Endodermal cell (in vitro differentiated cells): ENCODE data around the gene PRR30. TPM values are rescaled to one million over a fixed set of nuclear protein-coding genes. Genes with fewer than 3 reads are reported as not detected.

Experiments
- DNase-seq: peaks from one replicate; pipeline ENCODE4 v3.0.0-alpha.2; 2017
- H3K27ac ChIP-seq: 2 replicates; pipeline ENCODE4 v1.5.1; 2013; ENCODE audit warnings: mild to moderate bottlenecking, low read depth, low read length, moderate library complexity
- H3K27me3 ChIP-seq: 2 replicates; pipeline ENCODE4 v1.6.1; 2013; ENCODE audit warnings: mild to moderate bottlenecking, low read length, moderate library complexity; ENCODE audit not compliant: insufficient read depth, control insufficient read depth, poor library complexity, severe bottlenecking
- H3K36me3 ChIP-seq: 2 replicates; pipeline ENCODE4 v1.7.0; 2013; ENCODE audit warnings: mild to moderate bottlenecking, low read length, moderate library complexity; ENCODE audit not compliant: control insufficient read depth, insufficient read depth
- H3K4me1 ChIP-seq: one replicate; pipeline ENCODE4 v1.7.0; 2013; ENCODE audit warnings: low read length; ENCODE audit not compliant: control insufficient read depth, insufficient read depth
- H3K4me3 ChIP-seq: 2 replicates; pipeline ENCODE4 v1.5.1; 2013; ENCODE audit warnings: mild to moderate bottlenecking, low read length, moderate library complexity
- H3K9ac ChIP-seq: 2 replicates; pipeline ENCODE4 v1.6.1; 2013; ENCODE audit warnings: mild to moderate bottlenecking, low read length, moderate library complexity; ENCODE audit not compliant: poor library complexity, severe bottlenecking; ENCODE audit errors: extremely low read depth
- H3K9me3 ChIP-seq: 2 replicates; pipeline ENCODE4 v1.6.1; 2013; ENCODE audit warnings: mild to moderate bottlenecking, low read length, moderate library complexity; ENCODE audit not compliant: control insufficient read depth
- H3K27ac Mint-ChIP-seq: 2 replicates; pipeline ENCODE4 v1.8.0; 2020; ENCODE audit warnings: mixed read lengths
- H3K27me3 Mint-ChIP-seq: 2 replicates; pipeline ENCODE4 v1.8.0; 2021; ENCODE audit warnings: mild to moderate bottlenecking, mixed read lengths; ENCODE audit not compliant: insufficient read depth
- H3K36me3 Mint-ChIP-seq: 2 replicates; pipeline ENCODE4 v1.8.0; 2020; ENCODE audit warnings: low read depth, mixed read lengths
- H3K4me1 Mint-ChIP-seq: 2 replicates; pipeline ENCODE4 v1.8.0; 2020; ENCODE audit warnings: mixed read lengths
- H3K4me3 Mint-ChIP-seq: 2 replicates; pipeline ENCODE4 v1.8.0; 2020; ENCODE audit warnings: mild to moderate bottlenecking, moderate library complexity, mixed read lengths
- H3K9me3 Mint-ChIP-seq: 2 replicates; pipeline ENCODE4 v1.8.0; 2020; ENCODE audit warnings: mild to moderate bottlenecking, mixed read lengths
- CTCF ChIP-seq: fragments of 200-600 bp; sonication (generic); conservative IDR thresholded peaks from 2 replicates; pipeline ENCODE4 v1.5.0; 2021; ENCODE audit warnings: antibody characterized with exemption, mild to moderate bottlenecking
- WGBS, 2 experiments: methylation state at CpG; one replicate each; pipeline versions ENCODE4 v1.1.5 to v1.1.7; 2013; ENCODE audit warnings: missing lambda C conversion rate in 2 of 2, mixed read lengths in 1 of 2; ENCODE audit not compliant: insufficient coverage in 1 of 2, insufficient read length in 1 of 2; 5-methylcytosine and 5-hydroxymethylcytosine counted together
- total RNA-seq, 2 donors: library from RNA; stranded (reverse); fragmentation: NEBNext Ultra II Directional in 1 of 2; extraction: Animal tissue kit (Norgen Biotek cat#: 25700) in 1 of 2; gene quantifications; 2 replicates in 1 of 2; 3 replicates in 1 of 2; pipeline ENCODE4 v1.2.1, GENCODE V29; 2021

PRR30 gene
- total RNA-seq, 2 donors from 2014 or later, result not detected

DNA sequence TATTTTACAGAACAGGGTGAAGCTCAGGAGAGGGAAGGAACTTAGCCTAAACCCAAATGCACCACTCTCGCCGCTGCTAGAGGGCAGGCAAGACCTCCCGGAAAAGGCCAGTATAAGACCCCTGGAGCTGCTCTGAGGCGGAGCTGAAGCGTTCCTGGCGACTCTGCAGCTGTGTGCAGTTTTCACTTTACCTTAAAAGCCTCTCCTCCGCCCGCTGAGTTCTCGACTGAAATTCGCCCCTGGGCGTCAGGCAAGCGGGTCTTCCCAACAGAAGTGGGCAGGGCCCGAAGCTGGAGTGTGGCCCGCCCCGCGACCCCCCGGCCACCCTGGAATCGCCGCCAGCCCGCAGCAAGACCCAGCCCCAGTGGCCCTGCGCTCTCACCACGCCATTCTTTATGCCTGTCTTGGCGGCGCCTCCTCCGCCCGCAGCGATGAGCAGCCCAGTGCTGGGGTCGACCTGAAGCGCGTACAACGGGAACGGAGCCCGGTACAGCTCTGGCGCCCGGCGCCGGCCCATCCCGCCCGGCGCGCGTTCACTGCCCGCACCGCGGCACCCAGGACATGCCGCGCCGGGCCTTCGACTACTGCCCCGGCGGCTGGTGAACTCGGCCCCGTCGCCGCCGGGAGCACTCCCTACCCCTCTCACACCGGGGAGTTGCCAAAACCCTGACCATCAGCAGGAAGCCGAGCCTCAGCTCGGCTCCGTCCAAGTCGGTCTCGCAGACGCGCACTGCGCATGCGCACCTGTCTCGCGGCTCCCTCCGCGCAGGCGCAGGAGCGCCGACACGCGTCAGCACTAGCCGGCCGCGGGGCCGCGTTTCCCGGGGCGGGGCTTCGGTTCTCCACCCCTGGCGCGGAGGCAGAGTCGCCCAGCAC, 5.1 kb downstream of the PRR30 start, which contains the start of gene PREB:
TSS of gene PREB (minus strand) at position 732 of the 876 bp plus-strand sequence. CDS start at position 517, 215 bp downstream.
- H3K9ac ChIP-seq, result peak within 1 kb of the TSS; percentile 80
- peak within 1 kb of the TSS; percentile 84 for H3K4me3 Mint-ChIP-seq
- no peaks in the 10 kb centered on the region for H3K4me1 ChIP-seq
- H3K27ac ChIP-seq, result peak within 1 kb of the TSS; percentile 49
- H3K27ac Mint-ChIP-seq, result peak within 1 kb of the TSS; percentile 92
- DNase-seq, result peak; percentile 99
- peak within 1 kb of the TSS; percentile 90 for H3K4me3 ChIP-seq
- H3K36me3 ChIP-seq, result peaks cover 30% of the 10 kb centered on the region
- no peaks in the 10 kb centered on the region for H3K9me3 Mint-ChIP-seq
- peaks cover 27% of the 10 kb centered on the region for H3K36me3 Mint-ChIP-seq
- 0% methylated on average over 39 to 86 of the region's 86 CpGs for WGBS, 2 experiments
- TF ChIP-seq CTCF, result peak; percentile 75
- H3K4me1 Mint-ChIP-seq, result peaks cover 10% of the 10 kb centered on the region
- H3K27me3 ChIP-seq, result no peaks in the 10 kb centered on the region
- peaks cover 9% of the 10 kb centered on the region for H3K27me3 Mint-ChIP-seq
- no peaks in the 10 kb centered on the region for H3K9me3 ChIP-seq

DNA sequence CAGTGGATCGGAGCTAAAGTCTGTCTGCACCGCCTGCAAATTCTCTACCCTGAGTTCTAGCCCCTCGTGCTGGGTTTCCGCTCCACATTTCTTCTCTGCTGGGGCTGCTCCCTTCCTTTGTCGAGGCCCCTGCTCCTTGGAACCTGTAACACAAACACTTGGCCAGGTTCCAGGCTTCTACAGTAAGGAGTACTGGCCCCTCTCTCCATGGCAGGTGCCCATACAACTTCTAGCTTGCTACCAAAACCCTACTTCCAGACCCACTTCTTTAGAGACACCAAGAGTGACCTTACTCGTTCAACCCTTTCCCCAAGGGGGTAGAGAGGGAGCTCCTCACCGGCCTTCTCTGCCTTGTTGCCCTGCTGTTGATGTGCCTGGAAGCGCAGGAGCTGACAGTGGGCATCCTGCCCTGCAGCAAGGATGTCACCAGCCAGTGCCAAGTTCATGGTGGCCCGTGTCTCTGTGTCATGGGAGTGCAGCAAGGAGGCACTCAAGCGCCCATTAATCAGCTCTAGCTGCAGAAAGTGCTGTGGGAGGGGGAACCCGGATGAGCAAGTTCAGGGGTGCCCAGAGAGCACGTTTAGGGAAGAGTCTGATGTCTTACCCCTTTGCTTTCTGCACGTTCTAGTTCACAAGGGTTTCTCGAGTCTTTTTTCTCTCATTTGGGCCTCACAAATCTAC, 5.9 kb downstream of the PRR30 start:
- no peak for TF ChIP-seq CTCF
- Histone ChIP-seq H3K9ac (peak overlapping the region; percentile 80), H3K4me1 (no peaks in the 10 kb centered on the region), H3K27me3 (no peaks in the 10 kb centered on the region), H3K4me3 (peak overlapping the region; percentile 90), H3K36me3 (peaks cover 30% of the 10 kb centered on the region), H3K9me3 (no peaks in the 10 kb centered on the region), H3K27ac (no peak overlapping the region)
- H3K4me3 Mint-ChIP-seq, result peak overlapping the region; percentile 84
- no peaks in the 10 kb centered on the region for H3K9me3 Mint-ChIP-seq
- H3K27ac Mint-ChIP-seq, result peak overlapping the region; percentile 62
- H3K36me3 Mint-ChIP-seq, result peaks cover 27% of the 10 kb centered on the region
- peaks cover 10% of the 10 kb centered on the region for H3K4me1 Mint-ChIP-seq
- peaks cover 4% of the 10 kb centered on the region for H3K27me3 Mint-ChIP-seq
- 43 to 56% methylated on average over 10 to 14 of the region's 14 CpGs for WGBS, 2 experiments
- DNase-seq, result no peak

- no peak overlapping the region for H3K27ac ChIP-seq
- DNase-seq, result peak; percentile 34
- no peak overlapping the region for H3K4me3 ChIP-seq
- no peak for TF ChIP-seq CTCF
- Mint-ChIP-seq H3K36me3 (peaks cover 27% of the 10 kb centered on the region), H3K4me3 (no peak overlapping the region), H3K9me3 (no peaks in the 10 kb centered on the region), H3K27ac (no peak overlapping the region), H3K27me3 (no peaks in the 10 kb centered on the region), H3K4me1 (peaks cover 10% of the 10 kb centered on the region)
- H3K9ac ChIP-seq, result no peak overlapping the region
- H3K4me1 ChIP-seq, result no peaks in the 10 kb centered on the region
- no peaks in the 10 kb centered on the region for H3K27me3 ChIP-seq
- peaks cover 30% of the 10 kb centered on the region for H3K36me3 ChIP-seq
- H3K9me3 ChIP-seq, result no peaks in the 10 kb centered on the region
- WGBS, 2 experiments, result 95 to 96% methylated on average over 11 of the region's 11 CpGs
Measured at GRCh38 chr2:27131429-27131828, 7.8 kb downstream of the PRR30 start.
